GM13977 (cell line): Measurements from ENCODE around the gene INTS12.

Experiments used
- DNase-seq: peaks from one replicate; pipeline ENCODE4 v3.0.0; 2012; ENCODE audit warnings: low spot score
- CTCF ChIP-seq: IDR thresholded peaks from 2 replicates; pipeline ENCODE4 v1.5.1; 2012; ENCODE audit warnings: mild to moderate bottlenecking, control low read depth; ENCODE audit not compliant: insufficient read depth; ENCODE audit errors: extremely low read depth, missing control alignments
- in situ Hi-C: fragments of 300-500 bp; cut with MboI; formaldehyde crosslinking; loops from one replicate; pipeline ENCODE4 v1.12.0; 2022; ENCODE audit warnings: low sequenced_read_pairs, low pct_unique_long_range_greater_than_20kb, mixed read lengths, inconsistent platforms; ENCODE audit not compliant: unreplicated experiment

INTS12 gene

DNA sequence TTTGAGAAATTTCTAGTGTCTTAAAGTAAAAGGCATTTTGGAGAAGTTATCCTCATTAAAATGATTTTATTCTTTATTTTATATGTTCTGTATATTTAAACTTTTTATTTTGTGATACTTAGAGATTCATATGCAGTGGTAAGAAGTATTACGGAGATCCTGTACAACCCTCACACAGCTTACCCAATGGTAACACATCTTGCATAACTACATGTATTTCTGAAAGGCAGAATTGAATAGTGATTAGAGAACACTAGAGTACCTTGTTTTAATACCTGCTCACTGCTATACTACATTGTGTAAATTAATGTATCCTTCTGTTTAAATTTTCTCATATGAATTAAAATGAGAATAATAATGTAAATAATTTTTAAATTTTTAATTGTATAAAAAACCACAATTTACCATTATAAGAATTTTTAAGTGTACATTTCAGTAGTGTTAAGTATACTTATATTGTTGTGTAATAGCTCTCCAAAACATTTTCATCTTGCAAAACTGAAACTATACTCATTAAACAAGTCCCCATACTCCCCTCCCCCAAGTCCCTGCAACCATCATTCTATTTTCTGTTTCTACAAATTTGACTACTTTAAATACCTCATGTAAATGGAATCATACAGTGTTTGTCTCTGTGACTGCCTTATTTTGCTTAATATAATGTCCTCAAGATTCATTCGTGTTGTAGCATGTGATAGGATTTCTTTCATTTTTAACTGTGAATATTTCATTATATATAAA is 45.4 kb downstream of the INTS12 start:
- in situ Hi-C loops = no loop called here
- no peak for DNase-seq
- no peak for TF ChIP-seq CTCF

DNA sequence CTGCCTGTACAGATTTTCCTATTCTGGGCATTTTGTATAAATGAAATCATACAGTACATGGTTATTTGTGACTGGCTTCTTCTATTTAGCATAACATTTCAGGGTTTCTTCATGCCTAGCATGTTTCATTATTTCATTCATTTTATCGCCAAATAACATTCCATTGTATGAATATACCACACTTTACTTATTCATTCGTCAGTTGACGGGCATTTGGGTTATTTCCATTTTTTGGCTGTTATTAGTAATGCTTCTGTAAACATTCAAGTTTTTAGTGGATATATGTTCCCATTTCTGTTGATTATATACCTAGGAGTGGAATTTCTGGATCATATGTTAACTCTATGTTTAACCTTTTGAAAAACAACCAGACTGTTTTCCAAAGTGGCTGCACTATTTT is 47.5 kb downstream of the INTS12 start:
- DNase-seq = no peak
- no peak for TF ChIP-seq CTCF
- in situ Hi-C loops = no loop called here

GRCh38 chr4:105659190-105659589 is 49.3 kb downstream of the INTS12 start:
- no peak for TF ChIP-seq CTCF
- DNase-seq = no peak
- in situ Hi-C loops = no loop called here

DNA sequence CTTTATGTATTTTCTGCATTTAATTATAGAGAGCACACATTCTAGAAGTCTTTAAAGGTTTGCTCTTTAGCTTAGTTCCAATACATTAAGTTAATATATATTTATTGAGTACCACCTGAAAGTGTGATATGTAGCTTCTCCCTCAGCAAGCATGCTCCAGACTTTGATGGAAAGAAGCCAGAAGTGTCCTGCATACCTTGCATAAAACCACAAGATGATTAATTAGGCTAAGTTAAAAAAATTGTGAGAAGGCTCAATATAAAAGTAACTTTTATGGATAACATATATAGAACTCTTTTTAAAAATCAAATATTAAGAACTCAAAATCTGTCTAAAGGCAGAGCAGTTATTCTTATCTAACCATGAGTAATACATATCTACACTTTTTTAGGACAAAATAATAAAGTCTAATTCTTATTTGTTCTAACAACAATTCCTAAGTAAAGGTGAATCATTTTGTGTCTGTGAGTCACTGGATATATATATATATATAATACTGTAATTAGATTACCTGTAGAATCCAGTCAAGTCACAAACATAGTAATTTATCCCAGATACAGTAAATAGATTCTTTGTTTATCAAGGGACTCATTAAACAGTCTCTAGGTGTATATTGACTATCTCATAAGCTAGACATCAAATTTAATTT is 51.2 kb downstream of the INTS12 start:
- in situ Hi-C loops = no loop called here
- TF ChIP-seq CTCF = no peak
- no peak for DNase-seq

GRCh38 chr4:105652286-105652888 is 56.1 kb downstream of the INTS12 start:
- in situ Hi-C loops = no loop called here
- TF ChIP-seq CTCF = no peak
- no peak for DNase-seq

- no peak for DNase-seq
- TF ChIP-seq CTCF = no peak
- in situ Hi-C loops = no loop called here
These were observed 56.6 kb downstream of the INTS12 start for GRCh38 chr4:105651884-105652283.
